ENCODE results near the gene EFHD2. TPM values are rescaled to one million over a fixed set of nuclear protein-coding genes. Genes with fewer than 3 reads are reported as not detected.

Gene EFHD2
- total RNA-seq, 2 donors from 2014 or later: 56.7 to 78.6 TPM

GRCh38 chr1:15406614-15407559, 2.8 kb upstream of the EFHD2 start:
- H3K4me3 ChIP-seq: no peak overlapping the region
- TF ChIP-seq POLR2A (IDR thresholded peaks at IDR 0.05) (no peak), CTCF (IDR thresholded peaks at IDR 0.05) (no peak)
- no peak overlapping the region for H3K27ac ChIP-seq
- peaks cover 15% of the 10 kb centered on the region for H3K4me1 ChIP-seq
- WGBS, 2 donors: 80% methylated on average over 11 of the region's 11 CpGs
- H3K27me3 ChIP-seq: no peaks in the 10 kb centered on the region
- no peaks in the 10 kb centered on the region for H3K36me3 ChIP-seq (replicated peaks in 1 of 2; ENCODE audit: insufficient read depth in 1 of 2, low read depth in 2 of 2)
- no peak for DNase-seq
- no peak for ATAC-seq
- no peaks in the 10 kb centered on the region for H3K9me3 ChIP-seq
- intact Hi-C loops (cut with DNase I): no loop called here

- Histone ChIP-seq H3K9me3 (no peaks in the 10 kb centered on the region), H3K36me3 (replicated peaks in 1 of 2; ENCODE audit: insufficient read depth in 1 of 2, low read depth in 2 of 2) (no peaks in the 10 kb centered on the region), H3K27ac (no peak overlapping the region), H3K4me3 (no peak overlapping the region), H3K27me3 (no peaks in the 10 kb centered on the region), H3K4me1 (peaks cover 22% of the 10 kb centered on the region)
- DNase-seq (no peak), ATAC-seq (no peak)
- intact Hi-C loops (cut with DNase I): no loop called here
- no peak for TF ChIP-seq POLR2A (IDR thresholded peaks at IDR 0.05)
- TF ChIP-seq CTCF (IDR thresholded peaks at IDR 0.05): no peak
- WGBS, 2 donors: 84 to 86% methylated on average over 7 of the region's 7 CpGs
Measured at GRCh38 chr1:15407580-15407979, 2.1 kb upstream of the EFHD2 start.

- intact Hi-C loops (cut with DNase I): no loop called here
- H3K9me3 ChIP-seq: no peaks in the 10 kb centered on the region
- H3K27ac ChIP-seq: peak overlapping the region in 3 of 4 donors; percentile 78 to 86 (median 80)
- WGBS, 2 donors: 36 to 40% methylated on average over 14 of the region's 14 CpGs
- no peak for ATAC-seq
- TF ChIP-seq POLR2A (IDR thresholded peaks at IDR 0.05) (no peak), CTCF (IDR thresholded peaks at IDR 0.05) (no peak)
- H3K4me3 ChIP-seq: peak overlapping the region in 1 of 2 donors; percentile 44
- H3K4me1 ChIP-seq: peaks cover 36% of the 10 kb centered on the region
- no peaks in the 10 kb centered on the region for H3K36me3 ChIP-seq (replicated peaks in 1 of 2; ENCODE audit: insufficient read depth in 1 of 2, low read depth in 2 of 2)
- H3K27me3 ChIP-seq: no peaks in the 10 kb centered on the region
- DNase-seq: no peak
Measured at GRCh38 chr1:15408890-15409387, 749 bp upstream of the EFHD2 start.

GRCh38 chr1:15410223-15410883, 665 bp downstream of the EFHD2 start:
- no peak for TF ChIP-seq POLR2A (IDR thresholded peaks at IDR 0.05)
- no peak for TF ChIP-seq CTCF (IDR thresholded peaks at IDR 0.05)
- WGBS, 2 donors: 1 to 11% methylated on average over 8 to 48 of the region's 53 CpGs
- H3K4me3 ChIP-seq: peak overlapping the region; percentile 70 to 91
- ATAC-seq: no peak
- H3K27me3 ChIP-seq: no peaks in the 10 kb centered on the region
- H3K27ac ChIP-seq: peak overlapping the region; percentile 32 to 86 (median 79)
- peak in 1 of 4 donors; percentile 28 for DNase-seq
- peaks cover 50% of the 10 kb centered on the region for H3K4me1 ChIP-seq
- no peaks in the 10 kb centered on the region for H3K9me3 ChIP-seq
- H3K36me3 ChIP-seq (replicated peaks in 1 of 2; ENCODE audit: insufficient read depth in 1 of 2, low read depth in 2 of 2): no peaks in the 10 kb centered on the region
- intact Hi-C loops (cut with DNase I): no loop called here

Data from body of pancreas (tissue), 4 donors.